Measurements from ENCODE around the gene RPGRIP1. TPM values are rescaled to one million over a fixed set of nuclear protein-coding genes. Genes with fewer than 3 reads are reported as not detected.
"Not testable (repeated sequence)": the region's sequence is repeated elsewhere in the genome, so short reads cannot be mapped to it uniquely, and the experiment has no call there.

Gene RPGRIP1
- total RNA-seq, 1 experiment from 2014 or later = not detected

DNA sequence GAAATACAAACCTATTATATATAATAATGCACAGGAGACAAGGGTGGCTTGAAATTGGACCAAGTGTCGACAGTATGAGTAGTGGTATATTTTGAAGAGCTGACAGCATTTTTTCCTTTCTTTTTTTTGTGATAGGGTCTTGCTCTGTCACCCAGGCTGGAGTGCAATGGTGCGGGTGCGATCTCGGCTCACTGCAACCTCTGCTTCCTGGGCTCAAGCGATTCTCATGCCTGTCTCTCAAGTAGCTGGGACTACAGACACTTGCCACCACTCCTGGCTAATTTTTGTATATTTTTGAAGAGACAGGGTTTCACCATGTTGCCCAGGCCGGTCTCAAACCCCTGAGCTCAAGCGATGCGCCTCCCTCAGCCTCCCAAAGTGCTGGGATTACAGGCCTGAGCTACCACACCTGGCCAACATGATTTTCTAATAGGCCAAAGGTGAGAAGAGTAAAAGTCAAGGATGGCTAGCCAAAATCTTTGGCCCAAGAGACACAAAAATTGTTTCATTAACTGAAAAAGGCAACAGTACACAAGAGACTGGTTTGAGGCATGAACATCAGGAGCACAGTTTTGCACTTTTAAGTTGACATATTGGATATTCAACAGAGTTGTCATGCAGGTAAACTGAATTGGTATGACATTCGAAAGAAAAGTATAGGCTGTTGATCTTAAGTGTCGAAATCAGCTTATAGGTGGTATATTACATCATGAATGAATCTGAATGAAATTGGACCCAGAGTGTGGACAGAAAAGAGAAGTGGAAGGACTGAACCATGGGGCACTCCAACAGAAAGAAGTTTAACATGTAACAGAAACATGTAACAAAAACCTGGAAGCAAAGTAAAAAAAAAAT is 23.1 kb upstream of the RPGRIP1 start:
- in situ Hi-C loops (cut with HindIII; ENCODE audit: low pct_unique_long_range_greater_than_20kb, low sequenced_read_pairs) = no loop called here
- no peak for DNase-seq (ENCODE audit: low read depth)

DNA sequence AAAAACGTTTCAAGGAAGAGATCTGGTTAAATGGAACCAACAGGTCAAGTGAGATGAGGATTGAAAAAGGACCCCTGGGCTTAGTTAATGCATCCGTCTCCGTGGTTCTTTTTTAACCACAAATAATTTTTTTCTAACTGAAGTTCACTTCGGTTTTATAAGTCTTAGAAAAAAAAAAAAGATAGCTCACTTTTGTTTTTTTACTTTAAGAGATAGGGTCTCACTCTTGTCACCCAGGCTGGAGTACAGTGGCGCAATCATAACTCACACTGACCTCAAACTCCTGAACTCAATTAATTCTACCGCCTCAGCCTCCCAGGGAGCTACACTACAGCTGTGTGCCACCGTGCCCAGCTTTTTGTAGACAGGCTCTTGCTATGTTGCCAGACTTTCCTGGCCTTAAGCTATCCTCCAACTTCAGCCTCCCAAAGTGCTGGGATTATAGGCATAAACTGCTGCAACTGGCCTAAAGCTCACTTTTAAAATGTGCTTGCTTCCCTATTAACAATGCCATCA is 22.4 kb upstream of the RPGRIP1 start:
- no peak for DNase-seq (ENCODE audit: low read depth)
- in situ Hi-C loops (cut with HindIII; ENCODE audit: low pct_unique_long_range_greater_than_20kb, low sequenced_read_pairs) = no loop called here

DNA sequence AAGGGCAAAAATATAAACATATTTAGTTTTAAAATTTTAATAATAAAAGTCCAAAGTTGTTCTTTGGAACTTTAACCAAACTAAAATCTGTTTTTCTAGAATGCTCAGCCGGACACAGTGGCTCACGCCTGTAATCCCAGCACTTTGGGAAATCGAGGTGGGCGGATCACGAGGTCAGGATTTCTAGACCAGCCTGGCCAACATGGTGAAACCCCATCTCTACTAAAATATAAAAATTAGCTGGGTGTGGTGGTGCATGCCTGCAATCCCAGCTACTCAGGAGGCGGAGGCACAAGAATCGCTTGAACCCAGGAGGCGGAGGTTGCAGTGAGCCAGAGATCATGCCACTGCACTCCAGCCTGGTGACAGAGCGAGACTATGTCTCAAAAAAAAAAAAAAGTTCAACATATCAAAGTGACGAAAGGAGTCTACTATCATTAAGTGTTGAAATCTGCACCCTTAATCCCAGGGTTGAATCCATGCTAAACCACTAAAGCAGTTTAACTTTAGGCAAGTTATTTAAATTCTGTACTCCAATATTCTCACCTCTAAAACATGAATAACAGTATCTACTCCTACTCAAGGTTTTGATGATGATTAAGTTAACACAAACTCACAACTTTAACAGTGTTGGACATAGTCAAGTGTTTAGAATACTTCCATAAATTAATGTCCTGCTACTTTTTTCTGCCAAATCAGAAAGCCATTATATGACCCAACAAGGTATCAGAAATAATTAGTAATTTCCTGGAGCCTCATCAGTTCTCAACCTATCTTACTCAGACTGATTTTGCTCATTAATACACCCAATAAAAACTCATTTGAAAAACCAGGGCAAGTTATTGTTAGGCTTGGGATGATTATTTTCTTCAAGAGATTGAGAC is 21.6 kb upstream of the RPGRIP1 start:
- DNase-seq (ENCODE audit: low read depth) = no peak
- in situ Hi-C loops (cut with HindIII; ENCODE audit: low pct_unique_long_range_greater_than_20kb, low sequenced_read_pairs) = no loop called here

DNA sequence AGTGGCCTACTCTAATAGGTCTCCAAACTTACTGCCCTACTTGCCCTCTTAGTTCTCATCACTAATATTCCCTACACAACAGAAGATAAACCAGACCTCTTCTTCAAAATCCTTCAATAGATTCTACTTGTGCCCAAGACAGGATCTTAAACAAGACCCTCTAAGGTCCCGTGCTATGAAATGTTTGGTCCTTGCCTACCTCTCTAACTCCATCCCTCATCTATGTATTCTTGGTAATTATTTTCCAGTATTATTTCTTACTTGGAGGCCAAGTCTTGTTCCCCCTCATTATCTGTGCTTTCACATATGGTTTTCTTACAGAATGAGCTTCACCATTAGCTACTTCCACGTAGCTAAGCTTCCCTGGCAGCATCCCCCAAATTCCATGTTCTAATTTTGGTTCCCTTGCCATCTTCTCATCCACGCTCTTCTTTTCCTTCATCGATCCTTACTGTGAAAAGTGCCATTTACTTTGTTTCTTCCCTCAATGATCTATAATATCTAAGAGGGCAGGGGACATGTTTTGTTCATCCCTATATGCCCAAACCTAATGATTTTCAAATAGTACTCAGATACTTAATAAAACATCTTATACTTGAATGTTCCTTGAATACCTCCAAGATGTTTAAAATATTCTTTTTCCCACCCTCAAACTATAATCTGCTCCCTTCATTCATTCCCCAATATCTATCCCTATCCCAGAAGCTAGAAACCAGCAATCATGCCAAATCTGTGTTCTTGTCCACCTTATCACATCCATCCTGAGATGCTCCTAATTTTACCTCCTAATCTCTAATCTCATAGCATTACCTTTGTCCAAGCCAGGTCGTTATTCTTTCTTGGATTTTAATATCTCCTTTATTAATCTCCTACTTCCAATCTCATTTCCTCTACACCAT is 20.7 kb upstream of the RPGRIP1 start:
- in situ Hi-C loops (cut with HindIII; ENCODE audit: low pct_unique_long_range_greater_than_20kb, low sequenced_read_pairs) = no loop called here
- DNase-seq (ENCODE audit: low read depth) = no peak

DNA sequence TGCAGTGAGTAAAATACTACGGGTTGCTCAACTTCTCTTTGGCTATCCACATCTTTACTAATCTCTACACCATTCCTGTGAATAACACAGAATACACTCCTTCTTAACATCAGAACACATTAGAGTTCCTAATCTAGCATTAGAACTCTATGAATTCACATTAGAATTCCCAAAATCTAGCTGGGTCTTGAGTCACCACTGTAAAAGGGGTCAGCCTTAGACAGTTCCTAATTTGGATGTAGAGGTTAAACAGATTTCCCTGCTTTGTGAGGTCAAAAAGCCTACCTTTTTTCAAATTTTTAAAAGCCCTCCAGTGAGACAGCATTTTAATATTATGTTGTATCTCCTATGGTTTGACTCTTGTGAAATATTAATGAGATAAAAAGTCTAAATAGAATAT is 18.1 kb upstream of the RPGRIP1 start:
- in situ Hi-C loops (cut with HindIII; ENCODE audit: low pct_unique_long_range_greater_than_20kb, low sequenced_read_pairs) = no loop called here
- DNase-seq (ENCODE audit: low read depth) = no peak

DNA sequence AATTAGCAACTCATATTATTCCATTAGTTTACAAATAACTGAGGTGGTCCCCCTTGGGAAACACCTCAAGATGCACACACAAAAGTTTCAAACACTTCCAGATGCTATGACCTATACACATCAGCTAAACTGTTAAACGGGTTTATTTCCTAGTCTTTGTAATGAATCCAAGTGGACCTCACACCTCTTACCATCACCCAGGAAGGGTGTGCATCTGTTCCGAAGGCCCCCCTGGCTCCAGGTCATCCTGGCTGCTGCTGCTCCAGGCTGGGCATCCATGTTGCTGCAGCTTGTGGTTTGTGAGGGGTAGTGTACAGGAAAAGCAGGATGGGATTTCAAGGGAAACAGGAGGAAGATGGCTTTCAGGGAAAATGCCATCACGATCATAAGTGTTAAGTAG is 17.5 kb upstream of the RPGRIP1 start:
- in situ Hi-C loops (cut with HindIII; ENCODE audit: low pct_unique_long_range_greater_than_20kb, low sequenced_read_pairs) = no loop called here
- no peak for DNase-seq (ENCODE audit: low read depth)

DNA sequence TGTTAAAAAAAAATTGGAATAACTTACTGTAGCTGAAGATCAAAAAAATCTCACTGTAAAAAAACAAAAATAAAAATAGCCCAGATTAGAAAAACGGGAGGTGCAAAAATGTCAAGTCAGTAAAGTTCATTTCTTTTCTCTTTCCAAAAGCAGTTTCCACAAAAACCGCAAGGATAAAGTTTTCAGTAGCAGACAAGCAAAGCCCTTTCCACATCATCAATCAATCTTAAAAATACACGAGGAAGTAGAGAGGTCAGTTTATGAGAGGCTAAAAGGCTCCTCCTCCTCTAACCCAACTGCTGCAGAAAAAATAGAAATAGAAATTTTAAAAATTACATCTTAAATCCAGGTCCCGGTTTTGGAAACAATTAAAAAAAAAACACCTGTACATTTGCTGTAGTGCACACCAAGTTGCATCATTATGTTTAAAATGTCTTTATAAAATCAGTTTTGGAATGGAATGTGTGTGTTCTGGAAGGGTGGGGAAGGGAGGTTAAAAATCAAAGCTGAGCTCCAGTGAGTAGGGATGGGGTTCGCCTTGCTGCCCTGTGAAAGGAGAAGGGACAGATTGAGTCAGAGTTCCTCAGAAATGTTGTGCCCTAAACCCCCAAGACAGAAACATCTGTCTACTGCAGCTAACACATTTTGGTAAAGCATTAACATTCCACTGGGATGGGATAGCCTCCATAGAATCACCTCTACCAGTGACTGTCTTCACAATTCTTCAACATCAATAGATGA is 16.4 kb upstream of the RPGRIP1 start:
- DNase-seq (ENCODE audit: low read depth) = peak; percentile 25
- in situ Hi-C loops (cut with HindIII; ENCODE audit: low pct_unique_long_range_greater_than_20kb, low sequenced_read_pairs) = no loop called here

DNA sequence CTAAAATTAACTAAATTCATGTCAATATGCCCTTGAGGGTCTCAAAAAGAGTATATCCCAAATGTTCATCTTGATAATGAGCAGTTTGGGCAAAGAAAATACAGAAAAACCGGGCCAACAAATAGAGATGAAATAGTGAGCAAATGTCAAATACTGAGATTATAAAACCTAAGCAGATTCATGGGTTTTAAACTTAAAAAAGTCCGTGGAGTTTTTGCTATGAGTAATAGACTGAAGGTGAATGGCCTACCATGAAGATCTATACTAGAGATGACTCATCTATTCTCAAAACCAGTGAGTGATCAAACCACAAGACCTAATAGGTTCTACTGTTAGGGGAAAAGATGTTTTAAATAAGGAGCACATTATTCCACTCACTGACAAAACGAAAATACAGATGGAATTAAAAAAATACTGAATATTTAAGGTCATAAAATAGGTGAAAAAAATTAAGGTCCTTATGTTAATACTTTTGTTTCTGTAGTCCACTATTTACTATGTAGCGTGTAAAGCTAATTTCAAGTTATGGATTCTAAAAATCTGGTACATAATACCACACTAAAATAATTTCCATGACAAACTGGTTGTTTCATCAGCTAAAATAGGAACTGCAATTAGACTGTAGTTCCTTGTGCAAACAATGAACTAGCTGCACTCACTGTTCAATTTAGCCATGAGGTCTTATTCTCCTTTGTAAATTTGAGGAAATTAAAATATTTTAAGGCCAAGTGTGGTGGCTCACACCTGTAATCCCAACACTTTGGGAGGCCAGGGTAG is 15.7 kb upstream of the RPGRIP1 start:
- in situ Hi-C loops (cut with HindIII; ENCODE audit: low pct_unique_long_range_greater_than_20kb, low sequenced_read_pairs) = no loop called here
- peak; percentile 40 for DNase-seq (ENCODE audit: low read depth)

DNA sequence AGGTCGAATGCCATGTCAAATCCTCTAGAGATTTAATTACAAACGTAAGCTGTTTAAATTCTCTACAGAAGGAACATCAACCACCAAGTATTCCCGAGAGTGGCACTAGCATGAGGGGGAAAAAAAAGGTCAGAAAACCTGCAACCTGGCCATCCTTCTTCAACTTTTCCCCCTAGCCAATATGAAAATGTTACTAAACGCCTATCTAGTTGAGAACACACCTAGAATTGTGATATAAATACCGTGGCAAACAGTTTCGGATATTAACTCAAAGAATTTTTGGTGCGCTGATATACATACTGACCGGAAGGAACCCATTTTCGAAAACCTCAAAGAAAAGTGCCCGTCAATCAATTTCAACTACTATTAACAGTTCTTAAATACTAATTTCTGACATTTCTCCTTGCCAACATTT is 12.4 kb upstream of the RPGRIP1 start:
- in situ Hi-C loops (cut with HindIII; ENCODE audit: low pct_unique_long_range_greater_than_20kb, low sequenced_read_pairs) = no loop called here

DNA sequence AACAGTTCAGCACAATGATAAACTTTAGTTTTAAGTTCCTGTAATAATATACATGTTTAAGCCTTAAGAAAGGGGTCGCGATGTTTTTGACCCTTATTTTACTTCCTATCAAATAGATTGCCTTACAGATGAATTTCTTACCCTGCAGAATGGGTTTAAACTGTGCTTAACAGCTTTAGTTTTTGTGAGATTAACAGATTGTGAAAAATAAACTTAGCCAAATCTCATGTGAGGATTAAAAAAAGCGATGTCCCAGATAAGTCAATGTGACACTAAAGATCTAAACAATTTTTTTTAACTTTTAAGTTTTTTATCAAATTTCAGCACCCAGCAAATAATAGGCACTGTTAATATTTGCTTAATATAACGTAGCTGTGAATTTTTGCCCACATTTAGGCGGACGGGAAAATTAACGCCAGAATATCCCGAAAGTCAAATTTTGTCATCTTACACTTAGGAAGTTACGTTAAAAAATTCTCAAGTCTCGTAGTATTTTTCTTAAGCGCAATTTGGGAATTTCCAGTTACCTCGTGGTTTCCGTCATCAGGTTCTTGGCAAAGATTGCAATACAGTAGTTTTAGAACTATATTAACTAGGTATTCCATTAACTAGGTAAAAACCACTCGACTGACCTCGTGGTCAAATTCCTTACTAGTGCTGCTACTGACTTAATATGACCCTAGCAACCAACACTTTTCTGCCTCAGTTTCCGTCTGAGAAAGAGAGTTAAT is 11.8 kb upstream of the RPGRIP1 start:
- DNase-seq (ENCODE audit: low read depth) = peak; percentile 68
- in situ Hi-C loops (cut with HindIII; ENCODE audit: low pct_unique_long_range_greater_than_20kb, low sequenced_read_pairs) = no loop called here

More for the DNA sequence above, 12.4 kb upstream of the RPGRIP1 start:
- DNase-seq (ENCODE audit: low read depth) = no peak

DNA sequence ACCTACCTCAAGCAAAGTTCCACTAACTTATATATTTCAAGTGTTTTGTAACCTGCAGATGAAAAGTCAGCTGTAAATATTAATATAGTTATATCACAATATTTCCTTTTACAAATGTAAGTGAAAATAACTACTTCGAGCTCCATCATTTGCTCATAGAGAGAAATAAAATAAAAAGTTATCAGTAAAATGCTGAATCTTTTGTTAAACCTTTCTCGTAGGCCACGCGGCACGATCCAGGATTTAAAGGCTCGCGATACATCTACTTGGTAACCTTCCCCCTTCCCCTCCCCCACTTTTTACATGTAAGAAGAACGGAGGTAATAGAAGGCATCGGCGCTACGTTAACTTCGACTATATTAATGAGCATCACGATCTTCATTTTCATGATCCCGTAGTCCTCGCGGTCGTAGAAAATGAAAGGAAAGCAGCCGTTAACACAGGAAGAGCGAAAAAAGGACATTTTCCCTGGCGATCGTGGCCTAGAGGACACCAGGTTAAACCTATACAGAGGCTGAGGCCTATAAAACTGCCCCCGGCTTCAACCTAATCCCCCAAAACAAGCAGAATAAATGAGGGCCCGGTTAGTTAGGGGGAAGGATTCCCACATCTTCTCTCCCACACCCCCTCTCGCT is 11.1 kb upstream of the RPGRIP1 start:
- in situ Hi-C loops (cut with HindIII; ENCODE audit: low pct_unique_long_range_greater_than_20kb, low sequenced_read_pairs) = no loop called here
- DNase-seq (ENCODE audit: low read depth) = peak; percentile 35

DNA sequence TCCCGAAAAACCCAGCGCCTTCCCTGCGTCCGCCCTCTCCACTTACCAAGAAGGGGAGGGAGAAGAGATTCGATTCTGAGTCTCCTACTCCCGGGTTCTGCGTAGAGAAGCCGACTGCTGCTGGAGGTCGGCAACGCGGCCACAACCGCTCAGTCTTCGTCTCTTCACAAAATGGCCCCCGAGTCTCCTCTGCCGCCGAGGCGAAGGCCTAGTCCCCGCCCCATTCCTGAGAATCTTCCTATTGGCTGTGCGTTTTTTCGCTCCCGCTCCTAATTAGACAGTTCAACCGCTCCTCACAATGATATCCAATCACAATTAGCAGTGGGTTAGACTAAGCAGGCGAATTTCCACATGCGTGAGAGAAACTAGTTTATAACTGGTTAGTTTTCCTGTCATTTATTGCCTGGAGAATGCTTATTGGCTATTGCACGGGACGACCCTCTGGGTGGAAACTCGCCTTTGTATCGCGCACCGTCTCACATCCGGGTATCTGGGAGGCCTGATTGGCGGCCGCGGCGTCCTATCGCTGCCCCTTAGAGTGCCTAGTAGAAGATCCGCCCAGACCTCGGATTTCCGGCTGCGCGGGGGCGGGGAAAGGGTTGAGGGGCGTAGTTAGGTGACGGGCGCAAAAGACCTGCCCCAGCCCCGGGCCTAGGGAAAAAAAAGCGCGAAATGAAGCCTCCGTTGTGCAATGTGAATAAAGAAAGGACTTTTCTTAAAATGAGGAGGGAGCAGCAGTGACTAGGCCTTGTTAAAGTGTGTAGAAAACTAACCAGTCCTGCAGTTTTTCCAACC is 10.4 kb upstream of the RPGRIP1 start, which contains the start of gene HNRNPC:
Gene HNRNPC, minus strand, starts transcription at position 191 of the 795 bp plus-strand sequence. CDS start 35,249 bp downstream, outside the sequence.
- peak; percentile 99 for DNase-seq (ENCODE audit: low read depth)
- in situ Hi-C loops (cut with HindIII; ENCODE audit: low pct_unique_long_range_greater_than_20kb, low sequenced_read_pairs) = no loop called here

DNA sequence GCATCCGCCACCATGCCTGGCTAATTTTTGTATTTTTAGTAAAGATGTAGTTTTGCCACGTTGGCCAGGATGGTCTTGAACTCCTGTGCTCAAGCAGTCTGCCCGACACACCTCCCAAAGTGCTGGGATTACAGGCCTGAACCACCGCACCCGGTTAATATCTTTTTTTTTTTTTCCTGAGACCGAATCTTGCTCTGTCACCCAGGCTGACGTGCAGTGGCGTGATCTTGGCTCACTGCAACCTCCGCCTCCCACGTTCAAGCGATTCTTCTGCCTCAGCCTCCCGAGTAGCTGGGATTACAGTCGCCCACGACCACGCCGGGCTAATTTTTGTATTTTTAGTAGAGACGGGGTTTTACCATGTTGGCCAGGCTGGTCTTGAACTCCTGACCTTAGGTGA is 7.2 kb upstream of the RPGRIP1 start:
- DNase-seq (ENCODE audit: low read depth); in situ Hi-C loops (cut with HindIII; ENCODE audit: low pct_unique_long_range_greater_than_20kb, low sequenced_read_pairs): not testable (repeated sequence)

DNA sequence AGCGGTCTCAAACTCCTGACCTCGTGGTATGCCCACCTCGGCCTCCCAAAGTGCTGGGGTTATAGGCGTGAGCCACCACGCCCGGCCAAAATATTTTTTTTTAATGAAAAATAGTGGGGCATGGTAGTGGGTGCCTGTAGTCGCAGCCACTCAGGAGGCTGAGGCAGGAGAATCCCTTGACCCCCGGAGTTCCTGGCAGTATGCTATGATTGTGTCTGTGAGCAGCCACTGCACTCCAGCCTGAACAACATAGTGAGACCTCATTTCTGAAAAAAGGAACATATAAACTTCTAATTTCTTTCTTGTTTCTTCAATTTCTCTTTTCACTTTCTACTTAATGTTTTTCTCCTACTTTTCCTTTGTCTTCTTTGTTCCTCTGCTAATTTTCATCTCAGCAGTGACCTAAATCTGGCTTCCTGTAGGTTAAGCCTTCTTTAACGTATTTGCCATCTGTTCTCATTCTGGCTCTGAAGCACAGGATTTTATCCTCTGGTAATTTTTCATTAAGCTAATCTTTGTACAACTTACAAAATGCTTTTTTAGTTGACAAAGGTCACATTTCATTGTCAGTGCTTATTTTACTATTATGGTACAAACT is 4.5 kb upstream of the RPGRIP1 start:
- in situ Hi-C loops (cut with HindIII; ENCODE audit: low pct_unique_long_range_greater_than_20kb, low sequenced_read_pairs) = no loop called here
- no peak for DNase-seq (ENCODE audit: low read depth)

DNA sequence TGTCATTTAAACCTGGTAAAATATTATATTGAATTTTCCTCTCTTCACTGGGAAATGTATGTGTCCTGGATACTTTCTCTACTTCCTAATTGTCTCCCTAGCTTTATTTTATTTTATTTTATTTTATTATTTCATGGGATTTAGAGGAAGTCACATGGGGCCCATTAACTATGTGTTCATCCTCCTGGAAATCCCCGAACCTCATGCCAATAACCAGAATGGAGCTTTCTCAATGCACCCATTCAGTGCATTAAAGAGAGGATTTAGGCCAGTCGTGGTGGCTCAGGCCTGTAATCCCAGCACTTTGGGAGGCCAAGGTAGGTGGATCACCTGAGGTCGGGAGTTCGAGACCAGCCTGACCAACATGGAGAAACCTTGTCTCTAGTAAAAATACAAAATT is 1.3 kb upstream of the RPGRIP1 start:
- in situ Hi-C loops (cut with HindIII; ENCODE audit: low pct_unique_long_range_greater_than_20kb, low sequenced_read_pairs) = no loop called here
- no peak for DNase-seq (ENCODE audit: low read depth)
